ENCODE data around the gene MTURN.

GRCh38 chr7:30147223-30147622 is 12.4 kb downstream of the MTURN start:
- TF ChIP-seq CTCF (IDR thresholded peaks at IDR 0.05) (no peak), POLR2A (IDR thresholded peaks at IDR 0.05) (no peak)
